ENCODE data around the gene GPR3.
"Not testable (repeated sequence)": the region's sequence is repeated elsewhere in the genome, so short reads cannot be mapped to it uniquely, and the experiment has no call there.

Gene GPR3

DNA sequence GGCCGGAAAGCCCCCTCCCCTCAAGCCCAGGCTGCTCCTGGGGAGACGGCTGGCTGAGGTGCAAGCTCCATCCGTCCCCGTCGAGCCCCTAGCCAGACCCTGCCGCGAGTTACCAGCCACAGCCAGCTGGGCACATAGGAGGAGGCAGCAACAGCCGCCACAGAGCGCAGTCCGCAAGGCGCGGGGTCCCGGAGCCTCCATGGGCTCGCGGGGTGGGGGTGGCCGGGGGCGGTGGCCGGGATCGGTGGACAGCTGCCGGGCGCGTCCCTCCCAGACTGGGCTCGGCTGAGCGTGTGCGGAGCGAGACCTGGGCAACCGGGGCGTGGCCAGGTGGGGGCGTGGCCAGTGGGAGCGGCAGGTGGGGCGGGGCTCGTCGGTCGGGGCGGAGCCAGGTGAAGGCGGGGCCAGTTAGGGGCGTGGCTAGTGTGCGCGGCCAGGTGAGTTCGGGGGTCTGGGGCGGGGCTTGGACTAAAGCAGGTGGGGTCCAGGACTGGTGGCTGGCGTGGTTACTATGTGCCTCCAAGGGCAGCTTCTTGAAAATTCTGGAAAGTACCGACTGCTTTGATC is 9.3 kb upstream of the GPR3 start, which contains the start of gene CD164L2:
TSS of gene CD164L2 (minus strand) at position 295 of the 567 bp plus-strand sequence. CDS start at position 201, 94 bp downstream.
- in situ Hi-C loops (cut with HindIII; ENCODE audit: low sequenced_read_pairs) = no loop called here
- DNase-seq (ENCODE audit: low read depth) = no peak
- H3K4me3 ChIP-seq (ENCODE audit: low read depth, low read length) = no peak within 1 kb of the TSS
- TF ChIP-seq, protein P1, sequence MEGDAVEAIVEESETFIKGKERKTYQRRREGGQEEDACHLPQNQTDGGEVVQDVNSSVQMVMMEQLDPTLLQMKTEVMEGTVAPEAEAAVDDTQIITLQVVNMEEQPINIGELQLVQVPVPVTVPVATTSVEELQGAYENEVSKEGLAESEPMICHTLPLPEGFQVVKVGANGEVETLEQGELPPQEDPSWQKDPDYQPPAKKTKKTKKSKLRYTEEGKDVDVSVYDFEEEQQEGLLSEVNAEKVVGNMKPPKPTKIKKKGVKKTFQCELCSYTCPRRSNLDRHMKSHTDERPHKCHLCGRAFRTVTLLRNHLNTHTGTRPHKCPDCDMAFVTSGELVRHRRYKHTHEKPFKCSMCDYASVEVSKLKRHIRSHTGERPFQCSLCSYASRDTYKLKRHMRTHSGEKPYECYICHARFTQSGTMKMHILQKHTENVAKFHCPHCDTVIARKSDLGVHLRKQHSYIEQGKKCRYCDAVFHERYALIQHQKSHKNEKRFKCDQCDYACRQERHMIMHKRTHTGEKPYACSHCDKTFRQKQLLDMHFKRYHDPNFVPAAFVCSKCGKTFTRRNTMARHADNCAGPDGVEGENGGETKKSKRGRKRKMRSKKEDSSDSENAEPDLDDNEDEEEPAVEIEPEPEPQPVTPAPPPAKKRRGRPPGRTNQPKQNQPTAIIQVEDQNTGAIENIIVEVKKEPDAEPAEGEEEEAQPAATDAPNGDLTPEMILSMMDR (IDR thresholded peaks at IDR 0.05; ENCODE audit: low read depth, low read length, missing control alignments) = no peak

DNA sequence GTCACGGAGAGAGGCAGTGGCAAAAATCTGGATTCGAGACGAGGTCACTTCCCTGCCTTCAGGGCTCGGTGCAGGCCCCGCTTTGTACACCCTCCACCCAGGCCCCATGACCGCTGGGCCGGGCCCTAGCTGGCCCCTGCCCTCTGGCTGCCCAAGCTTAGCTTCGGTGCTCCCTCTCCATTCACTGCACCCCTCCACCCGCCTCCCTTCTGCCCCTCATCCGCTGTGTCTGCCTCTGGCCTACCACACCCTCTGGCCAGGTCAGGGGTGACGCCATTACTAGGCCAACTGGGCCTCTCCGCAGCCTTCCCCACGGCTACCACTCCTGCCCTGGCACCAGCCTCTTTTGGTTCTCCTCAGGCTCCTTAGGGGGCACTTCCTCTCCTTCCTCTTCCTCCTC is 8.8 kb upstream of the GPR3 start:
- in situ Hi-C loops (cut with HindIII; ENCODE audit: low sequenced_read_pairs) = no loop called here

DNA sequence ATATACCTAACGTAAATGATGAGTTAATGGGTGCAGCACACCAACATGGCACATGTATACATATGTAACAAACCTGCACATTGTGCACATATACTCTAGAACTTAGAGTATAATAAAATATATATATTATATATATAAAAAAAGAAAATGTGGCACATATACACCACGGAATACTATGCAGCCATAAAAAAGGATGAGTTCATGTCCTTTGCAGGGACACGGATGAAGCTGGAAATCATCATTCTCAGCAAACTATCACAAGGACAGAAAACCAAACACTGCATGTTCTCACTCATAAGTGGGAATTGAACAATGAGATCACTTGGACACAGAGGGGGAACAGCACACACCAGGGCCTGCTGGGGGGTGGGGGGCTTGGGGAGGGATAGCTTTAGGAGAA is 7.6 kb upstream of the GPR3 start:
- H3K4me3 ChIP-seq (ENCODE audit: low read depth, low read length); in situ Hi-C loops (cut with HindIII; ENCODE audit: low sequenced_read_pairs); DNase-seq (ENCODE audit: low read depth): not testable (repeated sequence)

More for the DNA sequence above, 8.8 kb upstream of the GPR3 start:
- DNase-seq (ENCODE audit: low read depth) = no peak
- H3K4me3 ChIP-seq (ENCODE audit: low read depth, low read length) = no peak overlapping the region
- TF ChIP-seq, protein P1 (IDR thresholded peaks at IDR 0.05; ENCODE audit: low read depth, low read length, missing control alignments) = no peak

DNA sequence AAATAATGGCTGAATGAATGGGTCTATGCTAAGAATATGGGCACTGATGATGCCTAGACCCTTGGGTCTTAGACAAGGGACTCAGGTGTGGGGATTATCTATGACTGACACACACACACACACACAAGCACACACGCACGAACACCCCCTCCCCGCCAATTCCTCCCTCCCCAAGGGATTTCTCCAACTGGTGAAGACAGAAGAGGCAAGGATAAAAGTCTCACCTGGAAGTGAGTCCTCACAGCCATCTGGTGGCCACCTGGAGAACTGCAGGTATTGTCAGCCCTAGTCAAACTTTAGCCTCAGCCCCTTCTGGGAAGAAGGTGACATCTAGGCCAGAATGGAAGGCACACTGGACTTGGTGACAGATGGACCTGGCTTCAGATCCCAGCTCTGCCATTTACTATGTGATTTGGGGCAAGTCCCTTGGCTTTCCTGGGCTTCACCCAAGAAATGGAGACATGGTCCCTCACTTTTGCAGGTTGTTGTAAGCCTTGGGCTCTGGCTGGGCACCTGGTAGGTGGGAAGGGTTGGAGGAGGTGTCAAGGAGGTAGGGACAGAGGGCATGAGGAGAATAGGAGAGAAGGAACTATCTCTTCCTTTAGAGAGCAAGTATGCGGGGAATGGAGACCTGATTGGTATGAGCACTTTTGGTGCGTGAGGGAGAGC is 4.0 kb upstream of the GPR3 start:
- H3K4me3 ChIP-seq (ENCODE audit: low read depth, low read length) = no peak overlapping the region
- no peak for DNase-seq (ENCODE audit: low read depth)
- TF ChIP-seq, protein P1 (IDR thresholded peaks at IDR 0.05; ENCODE audit: low read depth, low read length, missing control alignments) = peak; percentile 96
- in situ Hi-C loops (cut with HindIII; ENCODE audit: low sequenced_read_pairs) = no loop called here

DNA sequence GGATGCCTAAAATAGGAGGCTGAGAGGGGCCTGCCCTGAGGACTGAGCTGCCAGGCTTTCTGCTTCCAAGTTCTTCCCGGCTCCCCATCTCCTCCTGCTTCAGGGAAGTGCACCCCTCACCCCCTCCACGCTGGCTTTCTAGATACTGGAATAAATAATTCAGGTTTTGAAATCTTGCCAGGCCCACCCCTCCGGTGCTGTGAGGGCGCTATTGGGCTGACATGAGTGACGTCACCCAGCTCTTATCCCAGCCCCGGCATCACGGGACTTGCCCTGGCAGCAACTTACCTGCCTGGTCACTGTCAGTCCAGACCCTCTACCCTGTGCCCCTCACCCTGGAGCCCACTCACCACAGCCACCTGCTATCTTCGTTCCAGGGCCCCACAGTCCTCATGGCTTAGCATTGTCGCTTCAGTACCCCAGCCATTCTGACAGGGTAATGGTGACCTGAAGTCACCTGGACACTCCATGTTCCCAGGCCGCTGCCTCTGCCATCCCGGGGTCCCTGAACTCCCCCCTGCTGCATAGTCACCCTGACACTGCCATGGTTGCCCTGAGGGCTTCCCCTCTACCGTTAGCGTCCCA is 819 bp upstream of the GPR3 start:
- peak overlapping the region; percentile 71 for H3K4me3 ChIP-seq (ENCODE audit: low read depth, low read length)
- TF ChIP-seq, protein P1 (IDR thresholded peaks at IDR 0.05; ENCODE audit: low read depth, low read length, missing control alignments) = peak; percentile 19
- DNase-seq (ENCODE audit: low read depth) = no peak
- in situ Hi-C loops (cut with HindIII; ENCODE audit: low sequenced_read_pairs) = no loop called here

DNA sequence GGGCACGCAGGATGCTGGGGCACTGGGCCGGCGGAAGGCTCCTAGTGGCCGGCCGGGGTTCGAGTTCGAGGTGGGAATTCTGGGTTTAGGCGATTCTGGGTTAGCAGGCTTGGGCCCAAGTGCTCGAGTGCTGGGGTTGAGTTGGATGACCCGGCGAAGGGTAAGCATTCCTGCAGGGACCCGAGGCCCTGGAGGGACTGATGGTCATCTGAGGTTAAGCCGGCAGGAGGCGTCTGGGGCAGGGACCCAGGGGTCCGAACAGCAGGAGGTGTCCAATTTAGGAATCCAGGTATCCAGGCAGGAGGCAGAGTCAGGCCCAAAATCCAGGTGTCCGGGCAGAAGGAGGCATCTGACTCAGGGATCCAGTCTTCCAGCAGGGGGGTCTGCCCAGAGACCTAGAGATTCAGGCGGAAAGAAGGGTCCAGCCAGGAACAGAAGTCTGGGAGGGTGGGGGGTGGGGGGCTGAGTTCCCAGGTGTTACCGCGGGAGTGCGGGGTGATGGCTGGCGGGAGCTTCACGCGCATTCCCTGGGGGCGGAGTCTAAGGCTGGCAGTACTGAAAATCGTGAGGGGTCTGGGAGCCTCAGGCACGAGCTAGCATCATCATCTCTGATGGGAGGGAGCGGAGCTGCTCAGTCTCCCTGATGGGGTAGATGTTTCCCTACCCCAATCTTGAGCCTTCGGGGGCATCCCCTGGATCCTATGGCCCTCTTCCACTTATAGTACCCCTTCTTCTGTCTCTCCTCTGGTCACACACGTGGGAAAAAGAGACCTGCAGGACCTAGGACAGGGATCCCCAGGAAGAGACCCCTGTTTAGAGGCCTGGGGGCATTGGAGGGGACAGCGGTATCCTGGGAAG is 585 bp downstream of the GPR3 start:
- TF ChIP-seq, protein P1 (IDR thresholded peaks at IDR 0.05; ENCODE audit: low read depth, low read length, missing control alignments) = peak; percentile 21
- DNase-seq (ENCODE audit: low read depth) = no peak
- in situ Hi-C loops (cut with HindIII; ENCODE audit: low sequenced_read_pairs) = no loop called here
- H3K4me3 ChIP-seq (ENCODE audit: low read depth, low read length) = peak overlapping the region; percentile 71

Measured in astrocyte of the cerebellum (primary cell).